ENCODE results near the gene RGS6.

- TF ChIP-seq POLR2A (IDR thresholded peaks at IDR 0.05) (no peak), CTCF (IDR thresholded peaks at IDR 0.05) (no peak)
Observed at GRCh38 chr14:71891185-71891584, 41.0 kb upstream of the RGS6 start.
